Measurements from ENCODE around the gene RRM1. TPM values are rescaled to one million over a fixed set of nuclear protein-coding genes. Genes with fewer than 3 reads are reported as not detected.
A peak's percentile ranks its signal among the peaks of the same experiment; 100 is the strongest.
"Not testable (repeated sequence)": the region's sequence is repeated elsewhere in the genome, so short reads cannot be mapped to it uniquely, and the experiment has no call there.

RRM1 gene
- total and polyA plus RNA-seq, 2 donors from 2014 or later = 17.7 to 33.0 TPM

GRCh38 chr11:4164884-4165590, 70.4 kb downstream of the RRM1 start:
- no peak overlapping the region for H3K27ac ChIP-seq (ENCODE audit: low read depth in 2 of 2, low read length in 2 of 2)
- FAIRE-seq (no peak), DNase-seq (no peak)
- H3K4me3 ChIP-seq (ENCODE audit: low read length in 3 of 3) = no peak overlapping the region
- no peaks in the 10 kb centered on the region for H3K4me1 ChIP-seq (ENCODE audit: control insufficient read depth in 2 of 3, insufficient read depth in 2 of 3, low read depth in 1 of 3, low read length in 3 of 3)
- no peak for TF ChIP-seq CTCF (IDR thresholded peaks at IDR 0.05; ENCODE audit: borderline replicate concordance, extremely low read depth, insufficient read depth)
- H3K9me3 ChIP-seq (ENCODE audit: control insufficient read depth in 2 of 3, insufficient read depth in 1 of 3, low read length in 3 of 3) = no peaks in the 10 kb centered on the region
- H3K9ac ChIP-seq (ENCODE audit: low read length in 3 of 3) = no peak overlapping the region
- intact Hi-C loops (cut with DNase I) = no loop called here
- H3K36me3 ChIP-seq (ENCODE audit: control insufficient read depth in 2 of 3, insufficient read depth in 3 of 3, low read length in 3 of 3) = no peaks in the 10 kb centered on the region
- H3K27me3 ChIP-seq (ENCODE audit: control insufficient read depth, insufficient read depth, low read length) = no peaks in the 10 kb centered on the region

- no peak for DNase-seq
- no peak overlapping the region for H3K27ac ChIP-seq (ENCODE audit: low read depth in 2 of 2, low read length in 2 of 2)
- no peaks in the 10 kb centered on the region for H3K27me3 ChIP-seq (ENCODE audit: control insufficient read depth, insufficient read depth, low read length)
- intact Hi-C loops (cut with DNase I) = no loop called here
- H3K4me1 ChIP-seq (ENCODE audit: control insufficient read depth in 2 of 3, insufficient read depth in 2 of 3, low read depth in 1 of 3, low read length in 3 of 3) = no peaks in the 10 kb centered on the region
- TF ChIP-seq CTCF (IDR thresholded peaks at IDR 0.05; ENCODE audit: borderline replicate concordance, extremely low read depth, insufficient read depth) = no peak
- H3K9ac ChIP-seq (ENCODE audit: low read length in 3 of 3) = no peak overlapping the region
- no peak overlapping the region for H3K4me3 ChIP-seq (ENCODE audit: low read length in 3 of 3)
- H3K9me3 ChIP-seq (ENCODE audit: control insufficient read depth in 2 of 3, insufficient read depth in 1 of 3, low read length in 3 of 3) = no peaks in the 10 kb centered on the region
- no peak for FAIRE-seq
- no peaks in the 10 kb centered on the region for H3K36me3 ChIP-seq (ENCODE audit: control insufficient read depth in 2 of 3, insufficient read depth in 3 of 3, low read length in 3 of 3)
These were observed 72.7 kb downstream of the RRM1 start for GRCh38 chr11:4167292-4167691.

- H3K27me3 ChIP-seq (ENCODE audit: control insufficient read depth, insufficient read depth, low read length) = no peaks in the 10 kb centered on the region
- FAIRE-seq = no peak
- H3K9me3 ChIP-seq (ENCODE audit: control insufficient read depth in 2 of 3, insufficient read depth in 1 of 3, low read length in 3 of 3) = no peaks in the 10 kb centered on the region
- no peak for TF ChIP-seq CTCF (IDR thresholded peaks at IDR 0.05; ENCODE audit: borderline replicate concordance, extremely low read depth, insufficient read depth)
- H3K9ac ChIP-seq (ENCODE audit: low read length in 3 of 3) = no peak overlapping the region
- H3K27ac ChIP-seq (ENCODE audit: low read depth in 2 of 2, low read length in 2 of 2) = no peak overlapping the region
- H3K36me3 ChIP-seq (ENCODE audit: control insufficient read depth in 2 of 3, insufficient read depth in 3 of 3, low read length in 3 of 3) = no peaks in the 10 kb centered on the region
- no peak overlapping the region for H3K4me3 ChIP-seq (ENCODE audit: low read length in 3 of 3)
- intact Hi-C loops (cut with DNase I) = no loop called here
- no peaks in the 10 kb centered on the region for H3K4me1 ChIP-seq (ENCODE audit: control insufficient read depth in 2 of 3, insufficient read depth in 2 of 3, low read depth in 1 of 3, low read length in 3 of 3)
- peak in 1 of 5 donors; percentile 48 for DNase-seq
These were observed 73.2 kb downstream of the RRM1 start for GRCh38 chr11:4167758-4168157.

DNA sequence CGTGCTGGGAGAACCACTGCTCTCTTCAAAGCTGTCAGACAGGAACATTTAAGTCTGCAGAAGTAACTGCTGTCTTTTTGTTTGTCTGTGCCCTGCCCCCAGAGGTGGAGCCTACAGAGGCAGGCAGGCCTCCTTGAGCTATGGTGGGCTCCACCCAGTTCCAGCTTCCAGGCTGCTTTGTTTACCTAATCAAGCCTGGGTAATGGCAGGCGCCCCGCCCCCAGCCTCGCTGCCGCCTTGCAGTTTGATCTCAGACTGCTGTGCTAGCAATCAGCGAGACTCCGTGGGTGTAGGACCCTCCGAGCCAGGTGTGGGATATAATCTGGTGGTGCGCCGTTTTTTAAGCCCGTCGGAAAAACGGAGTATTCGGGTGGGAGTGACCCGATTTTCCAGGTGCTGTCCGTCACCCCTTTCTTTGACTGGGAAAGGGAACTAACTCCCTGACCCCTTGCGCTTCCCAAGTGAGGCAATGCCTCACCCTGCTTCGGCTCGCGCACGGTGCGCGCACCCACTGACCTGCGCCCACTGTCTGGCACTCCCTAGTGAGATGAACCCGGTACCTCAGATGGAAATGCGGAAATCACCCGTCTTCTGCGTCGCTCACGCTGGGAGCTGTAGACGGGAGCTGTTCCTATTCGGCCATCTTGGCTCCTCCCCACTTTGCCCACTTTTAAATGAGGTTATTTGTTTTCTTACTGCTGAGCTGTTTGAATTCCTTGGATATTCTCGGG, 81.2 kb downstream of the RRM1 start:
- DNase-seq; H3K4me1 ChIP-seq (ENCODE audit: control insufficient read depth in 2 of 3, insufficient read depth in 2 of 3, low read depth in 1 of 3, low read length in 3 of 3); H3K27me3 ChIP-seq (ENCODE audit: control insufficient read depth, insufficient read depth, low read length); FAIRE-seq; intact Hi-C loops (cut with DNase I); H3K9ac ChIP-seq (ENCODE audit: low read length in 3 of 3); H3K4me3 ChIP-seq (ENCODE audit: low read length in 3 of 3); H3K9me3 ChIP-seq (ENCODE audit: control insufficient read depth in 2 of 3, insufficient read depth in 1 of 3, low read length in 3 of 3); H3K36me3 ChIP-seq (ENCODE audit: control insufficient read depth in 2 of 3, insufficient read depth in 3 of 3, low read length in 3 of 3); H3K27ac ChIP-seq (ENCODE audit: low read depth in 2 of 2, low read length in 2 of 2): not testable (repeated sequence)
